ENCODE measurements around the gene GFOD2. TPM values are rescaled to one million over a fixed set of nuclear protein-coding genes. Genes with fewer than 3 reads are reported as not detected.

GFOD2 gene
- total and polyA plus RNA-seq, 2 experiments from 2014 or later = 19.3 to 34.3 TPM

DNA sequence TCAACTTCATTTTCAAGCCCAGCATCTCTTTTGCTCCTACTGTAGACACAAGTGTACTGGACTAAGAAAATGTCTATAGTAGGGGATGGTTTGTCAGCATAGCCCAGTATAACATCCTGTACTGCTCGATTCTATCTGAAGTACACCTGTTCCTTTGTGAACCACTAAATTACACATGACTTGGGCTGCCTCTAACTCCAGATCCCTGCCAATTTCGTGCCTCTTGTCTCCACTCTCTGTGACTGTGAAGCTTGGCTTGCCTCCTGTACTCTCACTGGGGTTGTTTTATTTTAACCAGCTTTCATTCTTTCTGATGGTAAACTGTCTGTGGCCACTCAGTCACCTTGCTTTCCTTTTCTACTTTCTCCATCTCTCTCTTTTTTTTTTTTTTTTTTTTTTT is 24.5 kb downstream of the GFOD2 start:
- Mint-ChIP-seq H3K9me3 (no peaks in the 10 kb centered on the region; the same call in 2 of the 3 replicates), H3K4me1 (0 out of 3 replicates have a peak, but pooled peaks cover 2% of the 10 kb centered on the region), H3K27me3 (ENCODE audit: insufficient read depth, low read depth, poor library complexity) (no peaks in the 10 kb centered on the region), H3K36me3 (ENCODE audit: low read depth) (peaks cover 6% of the 10 kb centered on the region; the same call in 2 of the 3 replicates), H3K27ac (no peak overlapping the region), H3K4me3 (no peak overlapping the region; the same call in 2 of the 3 replicates)
- H3K27me3 ChIP-seq (ENCODE audit: insufficient read depth) = no peaks in the 10 kb centered on the region
- peaks cover 11% of the 10 kb centered on the region for H4K20me1 ChIP-seq (replicated peaks; ENCODE audit: insufficient read depth)
- H3K9me2 ChIP-seq (ENCODE audit: insufficient read depth) = no peaks in the 10 kb centered on the region
- TF ChIP-seq EZH2phosphoT487 (IDR thresholded peaks at IDR 0.05; ENCODE audit: unreplicated experiment) (no peak), EZH2 (IDR thresholded peaks at IDR 0.05; ENCODE audit: low read depth, unreplicated experiment) (no peak), POLR2AphosphoS5 (IDR thresholded peaks at IDR 0.05; ENCODE audit: low read depth) (no peak), NANOG (IDR thresholded peaks at IDR 0.05; ENCODE audit: borderline replicate concordance) (no peak), ZNF331 (CRISPR knock-in tag; IDR thresholded peaks at IDR 0.05; ENCODE audit: low read depth) (no peak), ZNF114 (CRISPR knock-in tag; IDR thresholded peaks at IDR 0.05) (no peak), JUNB (IDR thresholded peaks at IDR 0.05; ENCODE audit: unreplicated experiment) (no peak), CREB1 (CRISPR knock-in tag; IDR thresholded peaks at IDR 0.05; ENCODE audit: low read depth) (no peak), STAT1 (IDR thresholded peaks at IDR 0.05; ENCODE audit: unreplicated experiment) (no peak)
- TF ChIP-seq, protein P1, sequence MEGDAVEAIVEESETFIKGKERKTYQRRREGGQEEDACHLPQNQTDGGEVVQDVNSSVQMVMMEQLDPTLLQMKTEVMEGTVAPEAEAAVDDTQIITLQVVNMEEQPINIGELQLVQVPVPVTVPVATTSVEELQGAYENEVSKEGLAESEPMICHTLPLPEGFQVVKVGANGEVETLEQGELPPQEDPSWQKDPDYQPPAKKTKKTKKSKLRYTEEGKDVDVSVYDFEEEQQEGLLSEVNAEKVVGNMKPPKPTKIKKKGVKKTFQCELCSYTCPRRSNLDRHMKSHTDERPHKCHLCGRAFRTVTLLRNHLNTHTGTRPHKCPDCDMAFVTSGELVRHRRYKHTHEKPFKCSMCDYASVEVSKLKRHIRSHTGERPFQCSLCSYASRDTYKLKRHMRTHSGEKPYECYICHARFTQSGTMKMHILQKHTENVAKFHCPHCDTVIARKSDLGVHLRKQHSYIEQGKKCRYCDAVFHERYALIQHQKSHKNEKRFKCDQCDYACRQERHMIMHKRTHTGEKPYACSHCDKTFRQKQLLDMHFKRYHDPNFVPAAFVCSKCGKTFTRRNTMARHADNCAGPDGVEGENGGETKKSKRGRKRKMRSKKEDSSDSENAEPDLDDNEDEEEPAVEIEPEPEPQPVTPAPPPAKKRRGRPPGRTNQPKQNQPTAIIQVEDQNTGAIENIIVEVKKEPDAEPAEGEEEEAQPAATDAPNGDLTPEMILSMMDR (conservative IDR thresholded peaks at IDR 0.05; ENCODE audit: low read depth in 2 of 2) = no peak
- TF ChIP-seq, protein P2, sequence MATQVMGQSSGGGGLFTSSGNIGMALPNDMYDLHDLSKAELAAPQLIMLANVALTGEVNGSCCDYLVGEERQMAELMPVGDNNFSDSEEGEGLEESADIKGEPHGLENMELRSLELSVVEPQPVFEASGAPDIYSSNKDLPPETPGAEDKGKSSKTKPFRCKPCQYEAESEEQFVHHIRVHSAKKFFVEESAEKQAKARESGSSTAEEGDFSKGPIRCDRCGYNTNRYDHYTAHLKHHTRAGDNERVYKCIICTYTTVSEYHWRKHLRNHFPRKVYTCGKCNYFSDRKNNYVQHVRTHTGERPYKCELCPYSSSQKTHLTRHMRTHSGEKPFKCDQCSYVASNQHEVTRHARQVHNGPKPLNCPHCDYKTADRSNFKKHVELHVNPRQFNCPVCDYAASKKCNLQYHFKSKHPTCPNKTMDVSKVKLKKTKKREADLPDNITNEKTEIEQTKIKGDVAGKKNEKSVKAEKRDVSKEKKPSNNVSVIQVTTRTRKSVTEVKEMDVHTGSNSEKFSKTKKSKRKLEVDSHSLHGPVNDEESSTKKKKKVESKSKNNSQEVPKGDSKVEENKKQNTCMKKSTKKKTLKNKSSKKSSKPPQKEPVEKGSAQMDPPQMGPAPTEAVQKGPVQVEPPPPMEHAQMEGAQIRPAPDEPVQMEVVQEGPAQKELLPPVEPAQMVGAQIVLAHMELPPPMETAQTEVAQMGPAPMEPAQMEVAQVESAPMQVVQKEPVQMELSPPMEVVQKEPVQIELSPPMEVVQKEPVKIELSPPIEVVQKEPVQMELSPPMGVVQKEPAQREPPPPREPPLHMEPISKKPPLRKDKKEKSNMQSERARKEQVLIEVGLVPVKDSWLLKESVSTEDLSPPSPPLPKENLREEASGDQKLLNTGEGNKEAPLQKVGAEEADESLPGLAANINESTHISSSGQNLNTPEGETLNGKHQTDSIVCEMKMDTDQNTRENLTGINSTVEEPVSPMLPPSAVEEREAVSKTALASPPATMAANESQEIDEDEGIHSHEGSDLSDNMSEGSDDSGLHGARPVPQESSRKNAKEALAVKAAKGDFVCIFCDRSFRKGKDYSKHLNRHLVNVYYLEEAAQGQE (IDR thresholded peaks at IDR 0.05; ENCODE audit: unreplicated experiment) = no peak
- TF ChIP-seq, protein P3, sequence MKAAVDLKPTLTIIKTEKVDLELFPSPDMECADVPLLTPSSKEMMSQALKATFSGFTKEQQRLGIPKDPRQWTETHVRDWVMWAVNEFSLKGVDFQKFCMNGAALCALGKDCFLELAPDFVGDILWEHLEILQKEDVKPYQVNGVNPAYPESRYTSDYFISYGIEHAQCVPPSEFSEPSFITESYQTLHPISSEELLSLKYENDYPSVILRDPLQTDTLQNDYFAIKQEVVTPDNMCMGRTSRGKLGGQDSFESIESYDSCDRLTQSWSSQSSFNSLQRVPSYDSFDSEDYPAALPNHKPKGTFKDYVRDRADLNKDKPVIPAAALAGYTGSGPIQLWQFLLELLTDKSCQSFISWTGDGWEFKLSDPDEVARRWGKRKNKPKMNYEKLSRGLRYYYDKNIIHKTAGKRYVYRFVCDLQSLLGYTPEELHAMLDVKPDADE (IDR thresholded peaks at IDR 0.05) = no peak
- TF ChIP-seq, protein P4, sequence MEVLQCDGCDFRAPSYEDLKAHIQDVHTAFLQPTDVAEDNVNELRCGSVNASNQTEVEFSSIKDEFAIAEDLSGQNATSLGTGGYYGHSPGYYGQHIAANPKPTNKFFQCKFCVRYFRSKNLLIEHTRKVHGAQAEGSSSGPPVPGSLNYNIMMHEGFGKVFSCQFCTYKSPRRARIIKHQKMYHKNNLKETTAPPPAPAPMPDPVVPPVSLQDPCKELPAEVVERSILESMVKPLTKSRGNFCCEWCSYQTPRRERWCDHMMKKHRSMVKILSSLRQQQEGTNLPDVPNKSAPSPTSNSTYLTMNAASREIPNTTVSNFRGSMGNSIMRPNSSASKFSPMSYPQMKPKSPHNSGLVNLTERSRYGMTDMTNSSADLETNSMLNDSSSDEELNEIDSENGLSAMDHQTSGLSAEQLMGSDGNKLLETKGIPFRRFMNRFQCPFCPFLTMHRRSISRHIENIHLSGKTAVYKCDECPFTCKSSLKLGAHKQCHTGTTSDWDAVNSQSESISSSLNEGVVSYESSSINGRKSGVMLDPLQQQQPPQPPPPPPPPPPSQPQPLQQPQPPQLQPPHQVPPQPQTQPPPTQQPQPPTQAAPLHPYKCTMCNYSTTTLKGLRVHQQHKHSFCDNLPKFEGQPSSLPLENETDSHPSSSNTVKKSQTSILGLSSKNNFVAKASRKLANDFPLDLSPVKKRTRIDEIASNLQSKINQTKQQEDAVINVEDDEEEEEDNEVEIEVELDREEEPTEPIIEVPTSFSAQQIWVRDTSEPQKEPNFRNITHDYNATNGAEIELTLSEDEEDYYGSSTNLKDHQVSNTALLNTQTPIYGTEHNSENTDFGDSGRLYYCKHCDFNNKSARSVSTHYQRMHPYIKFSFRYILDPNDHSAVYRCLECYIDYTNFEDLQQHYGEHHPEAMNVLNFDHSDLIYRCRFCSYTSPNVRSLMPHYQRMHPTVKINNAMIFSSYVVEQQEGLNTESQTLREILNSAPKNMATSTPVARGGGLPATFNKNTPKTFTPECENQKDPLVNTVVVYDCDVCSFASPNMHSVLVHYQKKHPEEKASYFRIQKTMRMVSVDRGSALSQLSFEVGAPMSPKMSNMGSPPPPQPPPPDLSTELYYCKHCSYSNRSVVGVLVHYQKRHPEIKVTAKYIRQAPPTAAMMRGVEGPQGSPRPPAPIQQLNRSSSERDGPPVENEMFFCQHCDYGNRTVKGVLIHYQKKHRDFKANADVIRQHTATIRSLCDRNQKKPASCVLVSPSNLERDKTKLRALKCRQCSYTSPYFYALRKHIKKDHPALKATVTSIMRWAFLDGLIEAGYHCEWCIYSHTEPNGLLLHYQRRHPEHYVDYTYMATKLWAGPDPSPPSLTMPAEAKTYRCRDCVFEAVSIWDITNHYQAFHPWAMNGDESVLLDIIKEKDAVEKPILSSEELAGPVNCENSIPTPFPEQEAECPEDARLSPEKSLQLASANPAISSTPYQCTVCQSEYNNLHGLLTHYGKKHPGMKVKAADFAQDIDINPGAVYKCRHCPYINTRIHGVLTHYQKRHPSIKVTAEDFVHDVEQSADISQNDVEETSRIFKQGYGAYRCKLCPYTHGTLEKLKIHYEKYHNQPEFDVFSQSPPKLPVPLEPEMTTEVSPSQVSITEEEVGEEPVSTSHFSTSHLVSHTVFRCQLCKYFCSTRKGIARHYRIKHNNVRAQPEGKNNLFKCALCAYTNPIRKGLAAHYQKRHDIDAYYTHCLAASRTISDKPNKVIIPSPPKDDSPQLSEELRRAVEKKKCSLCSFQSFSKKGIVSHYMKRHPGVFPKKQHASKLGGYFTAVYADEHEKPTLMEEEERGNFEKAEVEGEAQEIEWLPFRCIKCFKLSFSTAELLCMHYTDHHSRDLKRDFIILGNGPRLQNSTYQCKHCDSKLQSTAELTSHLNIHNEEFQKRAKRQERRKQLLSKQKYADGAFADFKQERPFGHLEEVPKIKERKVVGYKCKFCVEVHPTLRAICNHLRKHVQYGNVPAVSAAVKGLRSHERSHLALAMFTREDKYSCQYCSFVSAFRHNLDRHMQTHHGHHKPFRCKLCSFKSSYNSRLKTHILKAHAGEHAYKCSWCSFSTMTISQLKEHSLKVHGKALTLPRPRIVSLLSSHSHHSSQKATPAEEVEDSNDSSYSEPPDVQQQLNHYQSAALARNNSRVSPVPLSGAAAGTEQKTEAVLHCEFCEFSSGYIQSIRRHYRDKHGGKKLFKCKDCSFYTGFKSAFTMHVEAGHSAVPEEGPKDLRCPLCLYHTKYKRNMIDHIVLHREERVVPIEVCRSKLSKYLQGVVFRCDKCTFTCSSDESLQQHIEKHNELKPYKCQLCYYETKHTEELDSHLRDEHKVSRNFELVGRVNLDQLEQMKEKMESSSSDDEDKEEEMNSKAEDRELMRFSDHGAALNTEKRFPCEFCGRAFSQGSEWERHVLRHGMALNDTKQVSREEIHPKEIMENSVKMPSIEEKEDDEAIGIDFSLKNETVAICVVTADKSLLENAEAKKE (CRISPR knock-in tag; IDR thresholded peaks at IDR 0.05) = no peak
- peaks cover 24% of the 10 kb centered on the region for H3K79me2 ChIP-seq (replicated peaks; ENCODE audit: insufficient read depth)
- no peak overlapping the region for H2AFZ ChIP-seq
- H3K36me3 ChIP-seq (ENCODE audit: insufficient read depth) = no peaks in the 10 kb centered on the region
- 0 out of 2 replicates have a peak, but pooled peaks cover 3% of the 10 kb centered on the region for H3F3A ChIP-seq (replicated peaks; ENCODE audit: low read depth)
- H3K27ac ChIP-seq (ENCODE audit: low read depth) = no peak overlapping the region
- ATAC-seq (no peak), DNase-seq (ENCODE audit: low spot score) (no peak)
- H3K4me2 ChIP-seq = no peak overlapping the region
- no peaks in the 10 kb centered on the region for H3K4me1 ChIP-seq (ENCODE audit: insufficient read depth)
- H3K4me3 ChIP-seq = no peak overlapping the region

Measured in GM23338 (cell line).